GM21360 (cell line): ENCODE measurements around the gene COPS2.
"Not testable (repeated sequence)": the region's sequence is repeated elsewhere in the genome, so short reads cannot be mapped to it uniquely, and the experiment has no call there.

Experiments used
- ATAC-seq: cut with Tn5 transposase; IDR thresholded peaks from one replicate; pipeline ENCODE4 v1.9.1; 2021; ENCODE audit warnings: mild to moderate bottlenecking, moderate library complexity; ENCODE audit not compliant: unreplicated experiment

COPS2 gene

GRCh38 chr15:49110158-49110944 lies 45.0 kb downstream of the COPS2 start:
- no peak for ATAC-seq

- no peak for ATAC-seq
Observed at GRCh38 chr15:49103002-49103401, 52.4 kb downstream of the COPS2 start.

- no peak for ATAC-seq
Observed at GRCh38 chr15:49101536-49101935, 53.9 kb downstream of the COPS2 start.

- ATAC-seq = no peak
Observed at GRCh38 chr15:49096090-49096750, 59.2 kb downstream of the COPS2 start.

GRCh38 chr15:49094923-49095322 lies 60.5 kb downstream of the COPS2 start:
- ATAC-seq = no peak

GRCh38 chr15:49093252-49094105 lies 61.9 kb downstream of the COPS2 start:
- ATAC-seq = no peak

- ATAC-seq = no peak
Observed at GRCh38 chr15:49088996-49089395, 66.4 kb downstream of the COPS2 start.

- no peak for ATAC-seq
Observed at GRCh38 chr15:49085696-49086459, 69.5 kb downstream of the COPS2 start.

GRCh38 chr15:49084285-49084570 lies 71.2 kb downstream of the COPS2 start:
- no peak for ATAC-seq

- ATAC-seq = no peak
Observed at GRCh38 chr15:49083401-49084284, 71.8 kb downstream of the COPS2 start.

DNA sequence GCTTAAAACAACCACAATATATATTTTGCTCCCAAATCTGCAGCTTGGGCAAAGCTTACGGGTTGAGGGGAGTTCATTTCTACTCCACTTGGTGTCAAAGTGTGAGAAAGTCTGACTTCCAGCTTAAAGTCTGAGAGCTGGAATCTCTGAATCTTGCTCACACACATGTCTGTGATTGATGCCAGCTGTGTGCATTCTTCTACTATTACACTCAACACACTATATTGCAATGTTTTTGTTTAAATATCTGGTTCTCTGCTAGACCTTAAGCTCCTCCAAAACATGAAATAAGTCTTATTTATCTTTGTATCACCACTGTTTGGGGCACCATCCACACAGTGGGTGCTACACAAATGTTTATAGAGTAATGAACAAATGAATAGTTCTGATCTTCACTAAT lies 72.4 kb downstream of the COPS2 start:
- ATAC-seq = no peak

GRCh38 chr15:49079340-49080039 lies 75.9 kb downstream of the COPS2 start:
- no peak for ATAC-seq

GRCh38 chr15:49075881-49076280 lies 79.5 kb downstream of the COPS2 start:
- no peak for ATAC-seq

- ATAC-seq = not testable (repeated sequence)
Observed at GRCh38 chr15:49074589-49075287, 80.7 kb downstream of the COPS2 start.
